Uterus (tissue), 2 donors: ENCODE data around the gene GMPR2.

Experiments
- POLR2A ChIP-seq, 2 donors: fragments of 450-650 bp; IDR thresholded peaks; one replicate each; pipeline ENCODE4 v1.6.1; 2016; ENCODE audit warnings: antibody characterized with exemption in 2 of 2, mild to moderate bottlenecking in 1 of 2, moderate library complexity in 1 of 2
- TF ChIP-seq, protein P1 (sequence below), 4 experiments: fragments of 200-600 bp in 2 of 4; fragments of 450-650 bp in 2 of 4; sonication (generic) in 2 of 4; IDR thresholded peaks; one replicate each; pipeline ENCODE4 v1.5.1; 2016 to 2019; ENCODE audit warnings: antibody characterized with exemption in 4 of 4, mild to moderate bottlenecking in 2 of 4, moderate library complexity in 1 of 4

DNA sequence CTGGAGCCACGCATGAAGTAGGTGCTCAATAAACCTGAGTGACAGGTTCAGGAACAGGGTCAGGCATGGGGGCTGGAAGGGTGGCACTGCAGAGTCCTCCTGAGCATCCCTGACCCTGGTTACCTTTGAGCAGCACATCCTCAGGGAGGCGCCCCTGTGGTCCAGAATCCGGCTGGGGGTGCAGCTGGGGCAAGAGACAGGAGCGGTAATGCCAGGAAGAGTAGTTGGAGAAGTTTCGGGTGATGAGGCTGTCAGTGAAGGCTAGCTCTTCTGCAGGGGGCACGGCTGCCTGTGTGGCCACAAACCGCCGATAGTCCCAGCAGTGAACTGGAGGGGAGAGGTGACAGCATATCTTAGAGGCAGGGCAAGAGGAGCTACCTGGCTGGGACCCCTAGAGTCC is 36.6 kb downstream of the GMPR2 start:
- TF ChIP-seq POLR2A (IDR thresholded peaks at IDR 0.05), result no peak
- TF ChIP-seq, protein P1, sequence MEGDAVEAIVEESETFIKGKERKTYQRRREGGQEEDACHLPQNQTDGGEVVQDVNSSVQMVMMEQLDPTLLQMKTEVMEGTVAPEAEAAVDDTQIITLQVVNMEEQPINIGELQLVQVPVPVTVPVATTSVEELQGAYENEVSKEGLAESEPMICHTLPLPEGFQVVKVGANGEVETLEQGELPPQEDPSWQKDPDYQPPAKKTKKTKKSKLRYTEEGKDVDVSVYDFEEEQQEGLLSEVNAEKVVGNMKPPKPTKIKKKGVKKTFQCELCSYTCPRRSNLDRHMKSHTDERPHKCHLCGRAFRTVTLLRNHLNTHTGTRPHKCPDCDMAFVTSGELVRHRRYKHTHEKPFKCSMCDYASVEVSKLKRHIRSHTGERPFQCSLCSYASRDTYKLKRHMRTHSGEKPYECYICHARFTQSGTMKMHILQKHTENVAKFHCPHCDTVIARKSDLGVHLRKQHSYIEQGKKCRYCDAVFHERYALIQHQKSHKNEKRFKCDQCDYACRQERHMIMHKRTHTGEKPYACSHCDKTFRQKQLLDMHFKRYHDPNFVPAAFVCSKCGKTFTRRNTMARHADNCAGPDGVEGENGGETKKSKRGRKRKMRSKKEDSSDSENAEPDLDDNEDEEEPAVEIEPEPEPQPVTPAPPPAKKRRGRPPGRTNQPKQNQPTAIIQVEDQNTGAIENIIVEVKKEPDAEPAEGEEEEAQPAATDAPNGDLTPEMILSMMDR (IDR thresholded peaks at IDR 0.05), result no peak
